T follicular helper cell (primary cell): ENCODE measurements around the gene ATXN7L3.
"Not testable (repeated sequence)": the region's sequence is repeated elsewhere in the genome, so short reads cannot be mapped to it uniquely, and the experiment has no call there.

Experiments
- DNase-seq: peaks from one replicate; pipeline ENCODE4 v3.0.0-alpha.2; 2020; ENCODE audit warnings: low read depth
- total RNA-seq, 2 experiments: gene quantifications; one replicate each; lab custom pipeline; 2026; lab: John Stamatoyannopoulos, UW

The ATXN7L3 gene
- 131 to 159 reads per million in 2 experiments for total RNA-seq

GRCh38 chr17:44199553-44200477 is at the start of gene ATXN7L3:
Gene ATXN7L3, minus strand, starts transcription at chr17:44199884. Its CDS starts 1,814 bp downstream, at chr17:44198070.
- peak; percentile 99 for DNase-seq

- no peak for DNase-seq
Observed at GRCh38 chr17:44247876-44248736, 48.4 kb upstream of the ATXN7L3 start.

- no peak for DNase-seq
Observed at GRCh38 chr17:44247440-44247841, 47.8 kb upstream of the ATXN7L3 start.

GRCh38 chr17:44241106-44241624 is 41.5 kb upstream of the ATXN7L3 start:
- DNase-seq, result no peak

- DNase-seq, result not testable (repeated sequence)
Observed at GRCh38 chr17:44237886-44238285, 38.2 kb upstream of the ATXN7L3 start.

- DNase-seq, result no peak
Observed at GRCh38 chr17:44236444-44236991, 36.8 kb upstream of the ATXN7L3 start.

GRCh38 chr17:44235583-44235936 is 35.9 kb upstream of the ATXN7L3 start:
- no peak for DNase-seq

GRCh38 chr17:44233582-44233981 is 33.9 kb upstream of the ATXN7L3 start:
- no peak for DNase-seq

- no peak for DNase-seq
Observed at GRCh38 chr17:44232061-44232460, 32.4 kb upstream of the ATXN7L3 start.

GRCh38 chr17:44230140-44230539 is 30.5 kb upstream of the ATXN7L3 start:
- no peak for DNase-seq

- no peak for DNase-seq
Observed at GRCh38 chr17:44229090-44229489, 29.4 kb upstream of the ATXN7L3 start.

- no peak for DNase-seq
Observed at GRCh38 chr17:44223541-44224071, 23.9 kb upstream of the ATXN7L3 start.

- no peak for DNase-seq
Observed at GRCh38 chr17:44222112-44222869, 22.6 kb upstream of the ATXN7L3 start.

GRCh38 chr17:44221862-44222111 is 22.1 kb upstream of the ATXN7L3 start:
- DNase-seq, result no peak

- peak; percentile 53 for DNase-seq
Observed at GRCh38 chr17:44221084-44221861, 21.6 kb upstream of the ATXN7L3 start.

GRCh38 chr17:44220213-44221083 is 20.8 kb upstream of the ATXN7L3 start:
- DNase-seq, result peak; percentile 50

- peak; percentile 65 for DNase-seq
Observed at GRCh38 chr17:44219616-44220212, 20.0 kb upstream of the ATXN7L3 start, which contains the start of gene UBTF. Gene UBTF, minus strand, starts transcription at chr17:44219675. Its CDS starts 1,446 bp downstream, at chr17:44218229.

- DNase-seq, result peak; percentile 60
Observed at GRCh38 chr17:44219108-44219615, 19.5 kb upstream of the ATXN7L3 start.
